ENCODE data around the gene SIN3A. TPM values are rescaled to one million over a fixed set of nuclear protein-coding genes. Genes with fewer than 3 reads are reported as not detected.

The SIN3A gene
- total and polyA plus RNA-seq, 9 of the 15 experiments (the other 6 are each of a cell fraction or from before 2014, with no cell fraction given): 11.1 to 70.3 (median 25.3) TPM

- peak; percentile 53 for TF ChIP-seq POLR2G (IDR thresholded peaks at IDR 0.05; ENCODE audit: low read depth, low read length)
- TF ChIP-seq ZNF263 (CRISPR knock-in tag; IDR thresholded peaks at IDR 0.05; ENCODE audit: borderline replicate concordance): no peak
- no peak overlapping the region for H2AFZ ChIP-seq (ENCODE audit: low read depth, low read length)
- H3K4me1 ChIP-seq (replicated peaks in 1 of 2; ENCODE audit: control insufficient read depth in 2 of 2, insufficient read depth in 2 of 2, low read length in 2 of 2): peaks cover 0 to 11% of the 10 kb centered on the region in 2 experiments; a peak in 1 of 5 replicates
- no peaks in the 10 kb centered on the region for H3K79me2 ChIP-seq (ENCODE audit: control insufficient read depth, insufficient read depth, low read length)
- ChIA-PET POLR2A (interaction anchor here (1.0 to 1.5 kb wide), 2 partner anchors 9 to 12 kb away, joined by 4 read pairs; no protein-coding TSS in a partner anchor), CTCF (ENCODE audit: low intra/inter-chr PET ratio) (no interaction called here)
- no peak overlapping the region for H3K4me3 ChIP-seq
- ATAC-seq (no peak), FAIRE-seq (no peak), DNase-seq (ENCODE audit: extremely low read depth in 1 of 4, low spot score in 3 of 4) (no peak)
- H3K36me3 ChIP-seq (ENCODE audit: control insufficient read depth, insufficient read depth, low read length): peaks cover 87% of the 10 kb centered on the region; the same call in 2 of the 3 replicates
- intact Hi-C loops (cut with micrococcal nuclease) (no loop called here), in situ Hi-C loops (cut with MboI) (no loop called here)
- BruUV-seq (replicated peaks): no TSS peak
- H4K20me1 ChIP-seq (replicated peaks; ENCODE audit: control insufficient read depth, insufficient read depth, low read length): no peaks in the 10 kb centered on the region
- 96% methylated on average over 6 of the region's 7 CpGs for WGBS (ENCODE audit: insufficient coverage, low coverage, missing lambda C conversion rate)
- H3K4me2 ChIP-seq (ENCODE audit: insufficient read depth, low read length): no peak overlapping the region
- H3K9ac ChIP-seq (ENCODE audit: insufficient read depth in 1 of 2, low read depth in 2 of 2, low read length in 2 of 2): peak overlapping the region in 1 of 2 experiments; percentile 81; a peak in 1 of 4 replicates
- peaks cover 3% of the 10 kb centered on the region for H3K9me1 ChIP-seq (ENCODE audit: control insufficient read depth, insufficient read depth, low read length)
- no peaks in the 10 kb centered on the region for H3K9me3 ChIP-seq (replicated peaks; ENCODE audit: control insufficient read depth, insufficient read depth, low read depth, low read length)
- H3K27me3 ChIP-seq (ENCODE audit: control insufficient read depth in 2 of 2, insufficient read depth in 2 of 2, low read length in 2 of 2): no peaks in the 10 kb centered on the region; a peak in 1 of 5 replicates
- no peak overlapping the region for H3K27ac ChIP-seq (ENCODE audit: extremely low read depth, low read depth, low read length)
Measured at GRCh38 chr15:75360856-75361255, 90.6 kb downstream of the SIN3A start.

GRCh38 chr15:75360391-75360790 lies 91.1 kb downstream of the SIN3A start:
- no peak overlapping the region for H3K4me2 ChIP-seq (ENCODE audit: insufficient read depth, low read length)
- intact Hi-C loops (cut with micrococcal nuclease): no loop called here
- DNase-seq (ENCODE audit: extremely low read depth in 1 of 4, low spot score in 3 of 4): no peak
- no peak for FAIRE-seq
- H2AFZ ChIP-seq (ENCODE audit: low read depth, low read length): no peak overlapping the region
- no peaks in the 10 kb centered on the region; a peak in 1 of 5 replicates for H3K27me3 ChIP-seq (ENCODE audit: control insufficient read depth in 2 of 2, insufficient read depth in 2 of 2, low read length in 2 of 2)
- H3K9me3 ChIP-seq (replicated peaks; ENCODE audit: control insufficient read depth, insufficient read depth, low read depth, low read length): no peaks in the 10 kb centered on the region
- no peaks in the 10 kb centered on the region for H4K20me1 ChIP-seq (replicated peaks; ENCODE audit: control insufficient read depth, insufficient read depth, low read length)
- TF ChIP-seq ZNF444 (CRISPR knock-in tag; IDR thresholded peaks at IDR 0.05) (no peak), MAX (CRISPR knock-in tag; IDR thresholded peaks at IDR 0.05) (peak; percentile 32; the same call in 1 of the 2 replicates)
- in situ Hi-C loops (cut with MboI): no loop called here
- CTCF ChIA-PET (ENCODE audit: low intra/inter-chr PET ratio): no interaction called here
- H3K9me1 ChIP-seq (ENCODE audit: control insufficient read depth, insufficient read depth, low read length): peaks cover 3% of the 10 kb centered on the region
- 8% methylated on average over 1 of the region's 1 CpG for WGBS (ENCODE audit: insufficient coverage, low coverage, missing lambda C conversion rate)
- no peak for ATAC-seq
- no peaks in the 10 kb centered on the region for H3K79me2 ChIP-seq (ENCODE audit: control insufficient read depth, insufficient read depth, low read length)
- no peak overlapping the region for H3K4me3 ChIP-seq
- peaks cover 0 to 11% of the 10 kb centered on the region in 2 experiments; a peak in 1 of 5 replicates for H3K4me1 ChIP-seq (replicated peaks in 1 of 2; ENCODE audit: control insufficient read depth in 2 of 2, insufficient read depth in 2 of 2, low read length in 2 of 2)
- H3K36me3 ChIP-seq (ENCODE audit: control insufficient read depth, insufficient read depth, low read length): peaks cover 85% of the 10 kb centered on the region; the same call in 2 of the 3 replicates
- POLR2A ChIA-PET: interaction anchor here (0.6 to 1.5 kb wide), 5 partner anchors 9 to 280 kb away, joined by 3 to 4 read pairs (median 4); partner anchors contain the start of gene IMP3
- BruUV-seq (replicated peaks): no TSS peak
- H3K9ac ChIP-seq (ENCODE audit: insufficient read depth in 1 of 2, low read depth in 2 of 2, low read length in 2 of 2): no peak overlapping the region; a peak in 1 of 4 replicates
- no peak overlapping the region for H3K27ac ChIP-seq (ENCODE audit: extremely low read depth, low read depth, low read length)

All from K562 (cell line).